Measurements from ENCODE around the gene SLIT2. TPM values are rescaled to one million over a fixed set of nuclear protein-coding genes. Genes with fewer than 3 reads are reported as not detected.

Gene SLIT2
- total RNA-seq, 1 experiment from 2014 or later, result 5.3 TPM

DNA sequence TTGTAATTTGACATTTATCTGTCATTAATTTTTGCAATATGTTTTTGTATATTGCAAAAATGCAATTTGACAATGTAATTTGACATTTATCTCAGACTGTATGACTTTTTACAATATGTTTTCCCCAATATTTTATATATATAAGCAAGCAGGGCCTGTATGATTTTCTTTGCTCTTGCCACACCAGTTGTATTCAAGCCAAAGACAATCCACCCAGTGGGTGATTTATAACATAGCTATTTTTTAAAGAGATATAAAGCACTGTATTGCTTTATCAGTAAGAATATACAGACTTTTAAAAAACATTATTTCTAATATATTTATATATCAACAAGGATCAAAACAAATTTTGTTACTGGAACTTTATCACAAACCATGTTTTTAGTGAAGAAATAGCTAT lies 47.3 kb downstream of the SLIT2 start:
- no peak overlapping the region for H3K27ac ChIP-seq
- no TSS peak for BruUV-seq (replicated peaks)
- intact Hi-C loops (cut with micrococcal nuclease; ENCODE audit: unreplicated experiment), result loop anchor here (10.0 kb wide), 1 partner anchor 116 kb away; no protein-coding TSS in a partner anchor
- H4K20me1 ChIP-seq (ENCODE audit: insufficient read depth), result no peaks in the 10 kb centered on the region
- H3K36me3 ChIP-seq (ENCODE audit: low read depth), result no peaks in the 10 kb centered on the region
- no peaks in the 10 kb centered on the region for H3K27me3 ChIP-seq (ENCODE audit: insufficient read depth, low read depth)
- no peaks in the 10 kb centered on the region for H3K79me2 ChIP-seq (ENCODE audit: low read depth)
- H3F3A ChIP-seq (ENCODE audit: insufficient read depth, low read depth), result no peaks in the 10 kb centered on the region
- ChIA-PET CTCF (interaction anchor here (1.2 kb wide), 1 partner anchor 11 kb away, joined by 4 read pairs; no protein-coding TSS in a partner anchor), POLR2A (ENCODE audit: unreplicated experiment) (interaction anchor here (0.7 kb wide), 1 partner anchor 43 kb away, joined by 3 read pairs; no protein-coding TSS in a partner anchor)
- TF ChIP-seq EZH2 (IDR thresholded peaks at IDR 0.05; ENCODE audit: low read depth), result no peak
- TF ChIP-seq CTCF (conservative IDR thresholded peaks at IDR 0.05), result no peak
- no peak overlapping the region for H3K4me2 ChIP-seq
- DNase-seq, result no peak
- no peak overlapping the region for H2AFZ ChIP-seq
- H3K4me3 ChIP-seq, result no peak overlapping the region
- no peaks in the 10 kb centered on the region for H3K9me2 ChIP-seq (ENCODE audit: insufficient read depth)
- no peaks in the 10 kb centered on the region for H3K4me1 ChIP-seq (replicated peaks; ENCODE audit: insufficient read depth)
- H3K9me3 ChIP-seq (ENCODE audit: insufficient read depth, low read depth), result no peaks in the 10 kb centered on the region

DNA sequence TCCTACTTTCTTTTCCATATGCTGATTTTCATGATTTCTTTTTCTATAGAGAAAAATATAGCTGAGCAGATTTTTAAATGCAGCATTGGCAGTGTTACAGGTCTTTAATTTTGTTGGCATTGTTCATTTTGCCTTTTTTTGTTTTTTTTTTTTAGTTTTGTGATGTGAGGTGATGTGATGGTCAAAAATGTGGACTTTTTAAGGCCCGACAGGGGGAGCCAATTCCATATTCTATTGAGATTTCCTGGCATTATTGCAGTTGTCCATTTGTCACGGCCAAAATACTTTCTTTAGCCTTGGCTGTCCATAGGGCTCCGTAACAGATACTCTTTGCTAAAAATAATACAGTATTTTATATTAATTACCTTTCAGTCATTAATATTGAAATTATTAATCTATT lies 47.8 kb downstream of the SLIT2 start:
- Histone ChIP-seq H2AFZ (no peak overlapping the region), H3K79me2 (ENCODE audit: low read depth) (no peaks in the 10 kb centered on the region), H3K27ac (no peak overlapping the region), H3K9me2 (ENCODE audit: insufficient read depth) (no peaks in the 10 kb centered on the region), H3K9me3 (ENCODE audit: insufficient read depth, low read depth) (no peaks in the 10 kb centered on the region), H3K36me3 (ENCODE audit: low read depth) (no peaks in the 10 kb centered on the region), H3K4me3 (no peak overlapping the region), H3K4me2 (no peak overlapping the region), H4K20me1 (ENCODE audit: insufficient read depth) (no peaks in the 10 kb centered on the region), H3F3A (ENCODE audit: insufficient read depth, low read depth) (no peaks in the 10 kb centered on the region), H3K4me1 (replicated peaks; ENCODE audit: insufficient read depth) (no peaks in the 10 kb centered on the region), H3K27me3 (ENCODE audit: insufficient read depth, low read depth) (no peaks in the 10 kb centered on the region)
- DNase-seq, result no peak
- ChIA-PET CTCF (interaction anchor here (0.6 to 1.2 kb wide), 2 partner anchors 11 to 242 kb away, joined by 4 read pairs; no protein-coding TSS in a partner anchor), POLR2A (ENCODE audit: unreplicated experiment) (interaction anchor here (0.7 kb wide), 1 partner anchor 44 kb away, joined by 3 read pairs; no protein-coding TSS in a partner anchor)
- no peak for TF ChIP-seq EZH2 (IDR thresholded peaks at IDR 0.05; ENCODE audit: low read depth)
- TF ChIP-seq CTCF (conservative IDR thresholded peaks at IDR 0.05), result peak; percentile 30; the same call in 1 of the 2 replicates
- intact Hi-C loops (cut with micrococcal nuclease; ENCODE audit: unreplicated experiment), result loop anchor here (10.0 kb wide), 1 partner anchor 115 kb away; no protein-coding TSS in a partner anchor
- no TSS peak for BruUV-seq (replicated peaks)

- H3K27me3 ChIP-seq (ENCODE audit: insufficient read depth, low read depth), result no peaks in the 10 kb centered on the region
- no peak for DNase-seq
- H3K27ac ChIP-seq, result no peak overlapping the region
- no peaks in the 10 kb centered on the region for H3K36me3 ChIP-seq (ENCODE audit: low read depth)
- H4K20me1 ChIP-seq (ENCODE audit: insufficient read depth), result no peaks in the 10 kb centered on the region
- H3F3A ChIP-seq (ENCODE audit: insufficient read depth, low read depth), result no peaks in the 10 kb centered on the region
- TF ChIP-seq CTCF (conservative IDR thresholded peaks at IDR 0.05), result no peak
- TF ChIP-seq EZH2 (IDR thresholded peaks at IDR 0.05; ENCODE audit: low read depth), result no peak
- H3K9me2 ChIP-seq (ENCODE audit: insufficient read depth), result no peaks in the 10 kb centered on the region
- intact Hi-C loops (cut with micrococcal nuclease; ENCODE audit: unreplicated experiment), result no loop called here
- no peaks in the 10 kb centered on the region for H3K79me2 ChIP-seq (ENCODE audit: low read depth)
- POLR2A ChIA-PET (ENCODE audit: unreplicated experiment), result no interaction called here
- CTCF ChIA-PET, result interaction anchor here (0.6 kb wide), 1 partner anchor 52 kb away, joined by 3 read pairs; no protein-coding TSS in a partner anchor
- H3K4me2 ChIP-seq, result no peak overlapping the region
- H3K4me1 ChIP-seq (replicated peaks; ENCODE audit: insufficient read depth), result no peaks in the 10 kb centered on the region
- no peak overlapping the region for H2AFZ ChIP-seq
- BruUV-seq (replicated peaks), result no TSS peak
- no peak overlapping the region for H3K4me3 ChIP-seq
- no peaks in the 10 kb centered on the region for H3K9me3 ChIP-seq (ENCODE audit: insufficient read depth, low read depth)
These were observed 49.5 kb downstream of the SLIT2 start for GRCh38 chr4:20301161-20301560.
